CD4-positive, alpha-beta T cell (primary cell): Measurements from ENCODE around the gene XAGE1A. TPM values are rescaled to one million over a fixed set of nuclear protein-coding genes. Genes with fewer than 3 reads are reported as not detected.
"Not testable (repeated sequence)": the region's sequence is repeated elsewhere in the genome, so short reads cannot be mapped to it uniquely, and the experiment has no call there.

ENCODE experiments used
- ATAC-seq: fragments of 200-7000 bp; cut with Tn5 transposase; one replicate; pipeline ENCODE4 v1.10.0; 2022; ENCODE audit warnings: mild to moderate bottlenecking; ENCODE audit not compliant: poor library complexity
- CTCF ChIA-PET: fragments of 350-600 bp; sonication (Branson Sonifier 250); formaldehyde crosslinking; loops from one replicate; lab custom pipeline; 2021; ENCODE audit warnings: antibody characterized with exemption, inconsistent platforms; lab: Charles Lee
- POLR2A ChIA-PET: fragments of 350-600 bp; sonication (Branson Sonifier 250); formaldehyde crosslinking; loops from one replicate; lab custom pipeline; 2021; ENCODE audit warnings: antibody characterized with exemption, inconsistent platforms; lab: Charles Lee
- DNase-seq, 14 experiments: peaks; one replicate each; pipeline ENCODE4 v3.0.0-alpha.2; 2013 to 2020; ENCODE audit warnings: mixed read lengths in 2 of 14
- H3K27ac ChIP-seq, 2 donors: one replicate each; pipeline versions ENCODE4 v1.5.1 to v1.7.0; 2013; ENCODE audit warnings: low read length in 2 of 2, low read depth in 1 of 2, mild to moderate bottlenecking in 1 of 2
- H3K27me3 ChIP-seq, 2 experiments: 1 replicate in 1 of 2; 2 replicates in 1 of 2; pipeline versions ENCODE4 v1.6.1 to v1.7.0; 2013; ENCODE audit warnings: low read length in 2 of 2, control low read depth in 1 of 2, mild to moderate bottlenecking in 1 of 2, moderate library complexity in 1 of 2; ENCODE audit not compliant: insufficient read depth in 2 of 2, control insufficient read depth in 1 of 2
- H3K36me3 ChIP-seq: one replicate; pipeline ENCODE4 v1.6.1; 2013; ENCODE audit warnings: low read length, control low read depth; ENCODE audit not compliant: insufficient read depth
- H3K4me1 ChIP-seq: one replicate; pipeline ENCODE4 v1.6.1; 2013; ENCODE audit warnings: low read length, control low read depth; ENCODE audit not compliant: insufficient read depth
- H3K4me3 ChIP-seq: one replicate; pipeline ENCODE4 v1.5.1; 2013; ENCODE audit warnings: mild to moderate bottlenecking, low read length, moderate library complexity
- H3K9me3 ChIP-seq, 2 experiments: 1 replicate in 1 of 2; 2 replicates in 1 of 2; pipeline versions ENCODE4 v1.6.1 to v1.7.0; 2013; ENCODE audit warnings: low read length in 2 of 2, mild to moderate bottlenecking in 2 of 2, control low read depth in 1 of 2, moderate library complexity in 1 of 2; ENCODE audit not compliant: control insufficient read depth in 1 of 2, insufficient read depth in 1 of 2
- H3K27ac Mint-ChIP-seq: one replicate; pipeline ENCODE4 v1.8.0; 2020; ENCODE audit warnings: mixed read lengths
- H3K27me3 Mint-ChIP-seq: one replicate; pipeline ENCODE4 v1.8.0; 2021; ENCODE audit warnings: mixed read lengths
- H3K36me3 Mint-ChIP-seq: one replicate; pipeline ENCODE4 v1.8.0; 2021; ENCODE audit warnings: low read depth, mixed read lengths
- H3K4me1 Mint-ChIP-seq: one replicate; pipeline ENCODE4 v1.8.0; 2021; ENCODE audit warnings: low read depth, mixed read lengths
- H3K4me3 Mint-ChIP-seq: one replicate; pipeline ENCODE4 v1.8.0; 2020; ENCODE audit warnings: mild to moderate bottlenecking, mixed read lengths
- H3K9me3 Mint-ChIP-seq: one replicate; pipeline ENCODE4 v1.8.0; 2020; ENCODE audit warnings: mixed read lengths
- intact Hi-C, 2 experiments: fragments of 100-400 bp; cut with DNase I in 1 of 2; cut with micrococcal nuclease in 1 of 2; formaldehyde crosslinking; loops; one replicate each; pipeline versions ENCODE4 v1.15.1 to v1.9.0; 2023 to 2025; cut with DNase I, micrococcal nuclease
- polyA plus RNA-seq, 2 donors: library from polyadenylated mRNA; unstranded; fragments of 120-200 nt; gene quantifications; one replicate each; pipeline ENCODE4 v1.2.1, GENCODE V29; 2013
- total RNA-seq, 174 experiments: library from RNA in 2 of 174; stranded (reverse) in 2 of 174; gene quantifications; one replicate each; pipeline ENCODE4 v1.2.3 and lab custom pipeline; 2021 to 2026

The XAGE1A gene
- total RNA-seq (not detected), total RNA-seq (lab: John Stamatoyannopoulos, UW) (0 reads per million in 172 experiments)
- polyA plus RNA-seq (2013, experiment 1 of 2): not detected
- polyA plus RNA-seq (2013, experiment 2 of 2): not detected

GRCh38 chrX:52495545-52496418, at the start of gene XAGE1A:
Gene XAGE1A (plus strand): TSS chrX:52495808. CDS start chrX:52497362, 1,554 bp downstream.
- intact Hi-C loops, H3K36me3 Mint-ChIP-seq, H3K4me3 Mint-ChIP-seq, H3K27ac Mint-ChIP-seq, ATAC-seq, H3K27me3 Mint-ChIP-seq, DNase-seq, H3K27me3 ChIP-seq, H3K4me1 Mint-ChIP-seq, H3K9me3 Mint-ChIP-seq, H3K27ac ChIP-seq, H3K9me3 ChIP-seq, H3K4me3 ChIP-seq, H3K36me3 ChIP-seq, POLR2A ChIA-PET, H3K4me1 ChIP-seq, CTCF ChIA-PET: not testable (repeated sequence)

GRCh38 chrX:52452031-52452430, 43.6 kb upstream of the XAGE1A start:
- H3K4me3 Mint-ChIP-seq, H3K9me3 ChIP-seq, H3K27me3 ChIP-seq, H3K27me3 Mint-ChIP-seq, POLR2A ChIA-PET, CTCF ChIA-PET, H3K36me3 ChIP-seq, DNase-seq, intact Hi-C loops, ATAC-seq, H3K27ac ChIP-seq, H3K36me3 Mint-ChIP-seq, H3K9me3 Mint-ChIP-seq, H3K4me1 ChIP-seq, H3K4me3 ChIP-seq, H3K27ac Mint-ChIP-seq, H3K4me1 Mint-ChIP-seq: not testable (repeated sequence)

GRCh38 chrX:52471301-52471700, 24.3 kb upstream of the XAGE1A start:
- H3K4me3 Mint-ChIP-seq: not testable (repeated sequence)

GRCh38 chrX:52496419-52496772, 788 bp downstream of the XAGE1A start:
- H3K27me3 Mint-ChIP-seq, H3K4me3 Mint-ChIP-seq, CTCF ChIA-PET: not testable (repeated sequence)

More at GRCh38 chrX:52471301-52471700, 24.3 kb upstream of the XAGE1A start:
- H3K9me3 Mint-ChIP-seq, H3K27ac Mint-ChIP-seq, H3K4me3 ChIP-seq, H3K27me3 ChIP-seq, H3K4me1 ChIP-seq, CTCF ChIA-PET, H3K36me3 Mint-ChIP-seq, H3K27me3 Mint-ChIP-seq, POLR2A ChIA-PET, intact Hi-C loops, H3K36me3 ChIP-seq, H3K27ac ChIP-seq, H3K9me3 ChIP-seq, DNase-seq, ATAC-seq, H3K4me1 Mint-ChIP-seq: not testable (repeated sequence)

GRCh38 chrX:52501362-52501761, 5.8 kb downstream of the XAGE1A start:
- H3K27me3 ChIP-seq, ATAC-seq, H3K4me1 Mint-ChIP-seq, H3K36me3 Mint-ChIP-seq, intact Hi-C loops, H3K9me3 Mint-ChIP-seq, H3K4me1 ChIP-seq, H3K27ac ChIP-seq, CTCF ChIA-PET, H3K4me3 Mint-ChIP-seq, H3K36me3 ChIP-seq, DNase-seq, H3K4me3 ChIP-seq, H3K9me3 ChIP-seq, H3K27me3 Mint-ChIP-seq, POLR2A ChIA-PET, H3K27ac Mint-ChIP-seq: not testable (repeated sequence)

More at GRCh38 chrX:52496419-52496772, 788 bp downstream of the XAGE1A start:
- H3K27ac Mint-ChIP-seq, H3K4me1 ChIP-seq, H3K27ac ChIP-seq, H3K4me3 ChIP-seq, H3K36me3 ChIP-seq, intact Hi-C loops, H3K27me3 ChIP-seq, H3K4me1 Mint-ChIP-seq, H3K9me3 Mint-ChIP-seq, POLR2A ChIA-PET, H3K36me3 Mint-ChIP-seq, H3K9me3 ChIP-seq, ATAC-seq, DNase-seq: not testable (repeated sequence)
